Stimulated activated CD4-positive, alpha-beta T cell treated with anti-CD3 and anti-CD28 coated beads, Interleukin-2, amount 100 ng/mL, for 48 hours (primary cell): Measurements from ENCODE around the gene SMAD7.
A peak's percentile ranks its signal among the peaks of the same experiment; 100 is the strongest.

Experiments used
- DNase-seq, 2 donors: peaks; one replicate each; pipeline ENCODE4 v3.0.0-alpha.2; 2020

Gene SMAD7

GRCh38 chr18:48986851-48987761, 36.3 kb upstream of the SMAD7 start:
- no peak for DNase-seq

GRCh38 chr18:48985161-48985560, 34.4 kb upstream of the SMAD7 start:
- no peak for DNase-seq

- DNase-seq = no peak
Observed at GRCh38 chr18:48983793-48984437, 33.1 kb upstream of the SMAD7 start.

- DNase-seq = no peak
Observed at GRCh38 chr18:48982266-48982665, 31.5 kb upstream of the SMAD7 start.

GRCh38 chr18:48979944-48980890, 29.5 kb upstream of the SMAD7 start:
- DNase-seq = no peak

- DNase-seq = no peak
Observed at GRCh38 chr18:48977914-48978313, 27.1 kb upstream of the SMAD7 start.

- peak; percentile 37 to 54 for DNase-seq
Observed at GRCh38 chr18:48975817-48976649, 25.3 kb upstream of the SMAD7 start.

- DNase-seq = no peak
Observed at GRCh38 chr18:48975120-48975816, 24.5 kb upstream of the SMAD7 start.

- no peak for DNase-seq
Observed at GRCh38 chr18:48974304-48975119, 23.7 kb upstream of the SMAD7 start.

- DNase-seq = no peak
Observed at GRCh38 chr18:48973731-48974130, 23.0 kb upstream of the SMAD7 start.

- no peak for DNase-seq
Observed at GRCh38 chr18:48968412-48969215, 17.8 kb upstream of the SMAD7 start.

- DNase-seq = no peak
Observed at GRCh38 chr18:48967545-48967944, 16.8 kb upstream of the SMAD7 start.

- no peak for DNase-seq
Observed at GRCh38 chr18:48966523-48966922, 15.8 kb upstream of the SMAD7 start.

GRCh38 chr18:48963586-48964470, 13.1 kb upstream of the SMAD7 start:
- no peak for DNase-seq

- DNase-seq = no peak
Observed at GRCh38 chr18:48962994-48963561, 12.3 kb upstream of the SMAD7 start.

GRCh38 chr18:48962252-48962993, 11.7 kb upstream of the SMAD7 start:
- DNase-seq = no peak

GRCh38 chr18:48961547-48961946, 10.8 kb upstream of the SMAD7 start:
- no peak for DNase-seq
